Psoas muscle (tissue), 8 donors: ENCODE measurements around the gene PHKG1. TPM values are rescaled to one million over a fixed set of nuclear protein-coding genes. Genes with fewer than 3 reads are reported as not detected.

Experiments
- ATAC-seq, 4 donors: fragments of 200-7000 bp; cut with Tn5 transposase; one replicate each; pipeline ENCODE4 v1.9.1; 2020; ENCODE audit warnings: moderate library complexity in 3 of 4, mild to moderate bottlenecking in 2 of 4
- DNase-seq, 2 donors: peaks; one replicate each; pipeline ENCODE4 v3.0.0-alpha.2; 2020
- H3K27ac ChIP-seq: fragments of 200-600 bp; one replicate; pipeline ENCODE4 v1.8.0; 2022
- H3K27me3 ChIP-seq, 3 donors: fragments of 200-600 bp in 1 of 3; one replicate each; pipeline versions ENCODE4 v1.6.1 to v1.8.0; 2013 to 2022; ENCODE audit warnings: low read length in 2 of 3, mild to moderate bottlenecking in 2 of 3, moderate library complexity in 1 of 3; ENCODE audit not compliant: insufficient read depth in 3 of 3
- H3K36me3 ChIP-seq, 2 donors: fragments of 200-600 bp in 1 of 2; one replicate each; pipeline versions ENCODE4 v1.6.1 to v1.8.0; 2013 to 2022; ENCODE audit warnings: low read depth in 1 of 2, mild to moderate bottlenecking in 1 of 2, moderate library complexity in 1 of 2; ENCODE audit not compliant: insufficient read depth in 1 of 2
- H3K4me1 ChIP-seq: fragments of 200-600 bp; one replicate; pipeline ENCODE4 v1.8.0; 2022
- H3K4me3 ChIP-seq: fragments of 200-600 bp; one replicate; pipeline ENCODE4 v1.8.0; 2022; ENCODE audit warnings: mild to moderate bottlenecking
- H3K9me3 ChIP-seq: fragments of 200-600 bp; one replicate; pipeline ENCODE4 v1.8.0; 2022
- WGBS, 3 donors: extraction: QIAGEN DNeasy Blood & Tissue Kit; methylation state at CpG; one replicate each; pipeline versions ENCODE4 v1.1.6 to v1.1.7; 2013; 5-methylcytosine and 5-hydroxymethylcytosine counted together
- intact Hi-C, 2 donors: fragments of 100-400 bp; cut with DNase I; formaldehyde crosslinking; loops; one replicate each; pipeline versions ENCODE4 v1.11.0 to v1.14.2; 2022
- polyA plus RNA-seq, 3 donors: library from polyadenylated mRNA; stranded (reverse); fragments of 200-250 nt; gene quantifications; one replicate each; pipeline ENCODE4 v1.2.3, GENCODE V29; 2013
- total RNA-seq, 4 donors: library from RNA; stranded (reverse); fragmentation: NEBNext Ultra II Directional in 2 of 4; extraction: Animal tissue kit (Norgen Biotek cat#: 25700) in 2 of 4; gene quantifications; one replicate each; pipeline versions ENCODE4 v1.2.1 to v1.2.4, GENCODE V29; 2021 to 2023
- TF ChIP-seq, protein P1 (sequence below): fragments of 200-600 bp; IDR thresholded peaks from one replicate; pipeline ENCODE4 v1.8.0; 2022; ENCODE audit warnings: antibody characterized with exemption
- donor health status: healthy with polysubstance abuse.
- donor health status: DM: no; HTN: no; CAD: no; lungs with moderate emphysema.
- donor health status: Bipolar disorder and iron deficiency.
- donor health status: healthy.
- donor health status: DM: yes; HTN: yes; CAD: no.
- donor health status: DM: no; HTN: no; CAD: no.
- donor health status: DM: no; HTN: no; CAD: no.
- donor health status: DM: yes; HTN: yes; CAD: no.

Gene PHKG1
- total and polyA plus RNA-seq, 7 donors: 9.2 to 99.6 (median 43.5) TPM

DNA sequence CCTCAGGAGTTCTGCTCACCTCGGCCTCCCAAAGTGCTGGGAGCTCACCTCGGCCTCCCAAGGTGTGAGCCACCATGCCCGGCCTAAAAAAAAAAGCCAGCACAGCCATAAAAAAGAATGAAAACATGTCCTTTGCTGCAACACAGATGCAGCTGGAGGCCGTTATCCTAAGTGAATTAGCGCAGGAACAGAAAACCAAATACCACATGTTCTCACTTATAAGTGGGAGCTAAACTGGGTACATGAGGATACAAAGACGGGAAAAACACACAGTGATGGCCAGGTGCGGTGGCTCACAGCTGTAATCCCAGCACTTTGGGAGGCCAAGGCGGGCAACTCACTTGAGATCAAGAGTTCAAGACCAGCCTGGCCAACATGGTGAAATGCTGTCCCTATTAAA is 62.4 kb downstream of the PHKG1 start:
- H3K4me1 ChIP-seq: peaks cover 7% of the 10 kb centered on the region
- H3K36me3 ChIP-seq: peaks cover 0 to 27% of the 10 kb centered on the region in 2 donors
- intact Hi-C loops: no loop called here
- no peak for DNase-seq
- 95 to 99% (median 95%) methylated on average over 8 of the region's 8 CpGs for WGBS, 3 donors
- H3K27ac ChIP-seq: no peak overlapping the region
- ATAC-seq: no peak
- TF ChIP-seq, protein P1, sequence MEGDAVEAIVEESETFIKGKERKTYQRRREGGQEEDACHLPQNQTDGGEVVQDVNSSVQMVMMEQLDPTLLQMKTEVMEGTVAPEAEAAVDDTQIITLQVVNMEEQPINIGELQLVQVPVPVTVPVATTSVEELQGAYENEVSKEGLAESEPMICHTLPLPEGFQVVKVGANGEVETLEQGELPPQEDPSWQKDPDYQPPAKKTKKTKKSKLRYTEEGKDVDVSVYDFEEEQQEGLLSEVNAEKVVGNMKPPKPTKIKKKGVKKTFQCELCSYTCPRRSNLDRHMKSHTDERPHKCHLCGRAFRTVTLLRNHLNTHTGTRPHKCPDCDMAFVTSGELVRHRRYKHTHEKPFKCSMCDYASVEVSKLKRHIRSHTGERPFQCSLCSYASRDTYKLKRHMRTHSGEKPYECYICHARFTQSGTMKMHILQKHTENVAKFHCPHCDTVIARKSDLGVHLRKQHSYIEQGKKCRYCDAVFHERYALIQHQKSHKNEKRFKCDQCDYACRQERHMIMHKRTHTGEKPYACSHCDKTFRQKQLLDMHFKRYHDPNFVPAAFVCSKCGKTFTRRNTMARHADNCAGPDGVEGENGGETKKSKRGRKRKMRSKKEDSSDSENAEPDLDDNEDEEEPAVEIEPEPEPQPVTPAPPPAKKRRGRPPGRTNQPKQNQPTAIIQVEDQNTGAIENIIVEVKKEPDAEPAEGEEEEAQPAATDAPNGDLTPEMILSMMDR: no peak
- H3K27me3 ChIP-seq: no peaks in the 10 kb centered on the region
- H3K4me3 ChIP-seq: no peak overlapping the region
- H3K9me3 ChIP-seq: no peaks in the 10 kb centered on the region

Other genes with a start within 250 kb of the PHKG1 start
- gene SEPTIN14, start 230.2 kb downstream of the PHKG1 start, total RNA-seq: not detected
- not detected for gene SEPTIN14, start 230.2 kb downstream of the PHKG1 start, polyA plus RNA-seq
- 1 to 10 TPM; 1.2 to 2.9 (median 1.4) TPM for gene ZNF713, start 205.5 kb downstream of the PHKG1 start, total RNA-seq
- 1 to 10 TPM in 2 of 3 donors, under 1 TPM in 1; 0.74 to 1.4 (median 1.2) TPM for gene ZNF713, start 205.5 kb downstream of the PHKG1 start, polyA plus RNA-seq
- 10 to 100 TPM; 23.8 to 34.6 (median 26.5) TPM for gene MRPS17, start 141.1 kb downstream of the PHKG1 start, total RNA-seq
- 10 to 100 TPM; 29.8 to 45.4 (median 31.9) TPM for gene MRPS17, start 141.1 kb downstream of the PHKG1 start, polyA plus RNA-seq
- gene NIPSNAP2, start 128.4 kb downstream of the PHKG1 start, total RNA-seq: 100 to 1,000 TPM; 230 to 302 (median 270) TPM
- gene NIPSNAP2, start 128.4 kb downstream of the PHKG1 start, polyA plus RNA-seq: 100 to 1,000 TPM; 119 to 290 (median 260) TPM
- gene PSPH, start 41.5 kb downstream of the PHKG1 start, total RNA-seq: 10 to 100 TPM in 1 of 4 donors, 1 to 10 TPM in 3; 2.6 to 10.8 (median 5.1) TPM
- gene PSPH, start 41.5 kb downstream of the PHKG1 start, polyA plus RNA-seq: 10 to 100 TPM in 1 of 3 donors, 1 to 10 TPM in 2; 2.5 to 11.2 (median 5.6) TPM
- 100 to 1,000 TPM in 3 of 4 donors, 10 to 100 TPM in 1; 96.5 to 135 (median 130) TPM for gene CCT6A, start 41.2 kb downstream of the PHKG1 start, total RNA-seq
- gene CCT6A, start 41.2 kb downstream of the PHKG1 start, polyA plus RNA-seq: 100 to 1,000 TPM; 138 to 259 (median 235) TPM
- gene SUMF2, start 28.7 kb downstream of the PHKG1 start, total RNA-seq: 10 to 100 TPM; 22.0 to 35.2 (median 22.8) TPM
- gene SUMF2, start 28.7 kb downstream of the PHKG1 start, polyA plus RNA-seq: 10 to 100 TPM; 26.8 to 29.1 (median 27.3) TPM
- gene CHCHD2, start 13.5 kb upstream of the PHKG1 start, total RNA-seq: 100 to 1,000 TPM; 475 to 571 (median 506) TPM
- 100 to 1,000 TPM; 593 to 948 (median 729) TPM for gene CHCHD2, start 13.5 kb upstream of the PHKG1 start, polyA plus RNA-seq
- gene NUPR2, start 23.5 kb upstream of the PHKG1 start, total RNA-seq: not detected
- not detected for gene NUPR2, start 23.5 kb upstream of the PHKG1 start, polyA plus RNA-seq